C4-2B (cell line): ENCODE data around the gene VPS72.
A peak's percentile ranks its signal among the peaks of the same experiment; 100 is the strongest.

Experiments
- H3K27ac ChIP-seq: fragments of 450-650 bp; 2 replicates; pipeline ENCODE4 v1.5.1; 2017
- ZFX ChIP-seq: fragments of 450-650 bp; IDR thresholded peaks from 2 replicates; pipeline ENCODE4 v1.6.1; 2017
- TF ChIP-seq, protein P1 (sequence below): fragments of 450-650 bp; conservative IDR thresholded peaks from 2 replicates; pipeline ENCODE4 v1.5.1; 2017; ENCODE audit warnings: mild to moderate bottlenecking

Gene VPS72

DNA sequence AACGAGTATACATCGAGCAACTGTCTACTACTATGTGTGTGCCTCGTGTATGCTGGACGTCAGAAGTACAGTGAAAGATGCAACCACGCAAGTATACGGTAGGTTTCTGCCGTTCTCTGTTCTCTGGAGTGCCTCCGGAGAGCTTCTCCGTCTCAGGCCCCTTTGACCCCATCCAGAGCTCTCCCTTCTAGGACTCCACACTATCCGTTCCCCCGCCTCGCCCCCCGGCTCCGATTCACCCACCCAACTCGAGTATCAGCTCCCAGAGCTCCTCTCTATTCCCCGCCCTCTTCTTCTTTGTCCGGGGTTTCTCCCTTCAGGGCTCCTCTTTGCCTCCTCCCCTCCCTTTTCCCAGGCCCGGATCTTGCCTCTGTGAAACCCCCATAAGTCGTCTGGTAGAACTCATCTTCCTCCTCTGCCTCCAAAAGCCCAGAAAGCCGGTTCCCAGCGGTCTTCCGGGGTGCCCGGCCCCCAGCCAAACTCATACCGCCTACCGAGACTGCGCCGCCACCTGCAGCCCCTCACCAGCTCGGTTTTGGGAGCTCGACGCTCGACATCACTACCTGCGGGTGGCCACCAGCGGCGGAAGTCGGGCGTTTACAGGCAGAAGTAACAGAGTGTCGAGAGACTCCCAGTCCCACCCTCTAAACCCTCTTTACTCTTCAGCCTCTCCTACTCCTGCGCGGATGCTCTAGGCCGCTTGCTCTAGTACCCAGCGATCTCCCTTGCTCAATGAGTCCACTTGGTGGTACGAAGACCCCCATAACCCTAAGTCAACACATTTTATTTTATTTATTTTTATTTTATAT is at the start of gene VPS72:
TSS of gene VPS72 (minus strand) at position 561 of the 809 bp plus-strand sequence. CDS start at position 485, 76 bp downstream.
- H3K27ac ChIP-seq = peak within 1 kb of the TSS; percentile 76
- TF ChIP-seq ZFX = peak; percentile 29; the same call in 1 of the 2 replicates
- TF ChIP-seq, protein P1, sequence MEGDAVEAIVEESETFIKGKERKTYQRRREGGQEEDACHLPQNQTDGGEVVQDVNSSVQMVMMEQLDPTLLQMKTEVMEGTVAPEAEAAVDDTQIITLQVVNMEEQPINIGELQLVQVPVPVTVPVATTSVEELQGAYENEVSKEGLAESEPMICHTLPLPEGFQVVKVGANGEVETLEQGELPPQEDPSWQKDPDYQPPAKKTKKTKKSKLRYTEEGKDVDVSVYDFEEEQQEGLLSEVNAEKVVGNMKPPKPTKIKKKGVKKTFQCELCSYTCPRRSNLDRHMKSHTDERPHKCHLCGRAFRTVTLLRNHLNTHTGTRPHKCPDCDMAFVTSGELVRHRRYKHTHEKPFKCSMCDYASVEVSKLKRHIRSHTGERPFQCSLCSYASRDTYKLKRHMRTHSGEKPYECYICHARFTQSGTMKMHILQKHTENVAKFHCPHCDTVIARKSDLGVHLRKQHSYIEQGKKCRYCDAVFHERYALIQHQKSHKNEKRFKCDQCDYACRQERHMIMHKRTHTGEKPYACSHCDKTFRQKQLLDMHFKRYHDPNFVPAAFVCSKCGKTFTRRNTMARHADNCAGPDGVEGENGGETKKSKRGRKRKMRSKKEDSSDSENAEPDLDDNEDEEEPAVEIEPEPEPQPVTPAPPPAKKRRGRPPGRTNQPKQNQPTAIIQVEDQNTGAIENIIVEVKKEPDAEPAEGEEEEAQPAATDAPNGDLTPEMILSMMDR = no peak

DNA sequence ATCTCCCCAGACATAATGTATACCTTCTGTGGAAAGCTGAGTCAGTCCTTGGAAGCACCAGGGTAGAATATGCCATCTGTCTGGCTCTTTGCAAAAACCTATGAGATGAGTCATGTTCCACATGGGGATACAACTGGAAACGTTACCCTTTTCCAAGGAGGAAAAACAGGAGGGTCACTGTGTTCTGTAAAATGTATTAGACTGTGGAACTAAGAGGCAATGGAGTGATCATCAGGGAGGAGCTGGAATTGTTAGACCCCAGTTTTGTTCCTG is 48.4 kb upstream of the VPS72 start:
- no peak for TF ChIP-seq ZFX
- TF ChIP-seq, protein P1 = no peak
- H3K27ac ChIP-seq = no peak overlapping the region

DNA sequence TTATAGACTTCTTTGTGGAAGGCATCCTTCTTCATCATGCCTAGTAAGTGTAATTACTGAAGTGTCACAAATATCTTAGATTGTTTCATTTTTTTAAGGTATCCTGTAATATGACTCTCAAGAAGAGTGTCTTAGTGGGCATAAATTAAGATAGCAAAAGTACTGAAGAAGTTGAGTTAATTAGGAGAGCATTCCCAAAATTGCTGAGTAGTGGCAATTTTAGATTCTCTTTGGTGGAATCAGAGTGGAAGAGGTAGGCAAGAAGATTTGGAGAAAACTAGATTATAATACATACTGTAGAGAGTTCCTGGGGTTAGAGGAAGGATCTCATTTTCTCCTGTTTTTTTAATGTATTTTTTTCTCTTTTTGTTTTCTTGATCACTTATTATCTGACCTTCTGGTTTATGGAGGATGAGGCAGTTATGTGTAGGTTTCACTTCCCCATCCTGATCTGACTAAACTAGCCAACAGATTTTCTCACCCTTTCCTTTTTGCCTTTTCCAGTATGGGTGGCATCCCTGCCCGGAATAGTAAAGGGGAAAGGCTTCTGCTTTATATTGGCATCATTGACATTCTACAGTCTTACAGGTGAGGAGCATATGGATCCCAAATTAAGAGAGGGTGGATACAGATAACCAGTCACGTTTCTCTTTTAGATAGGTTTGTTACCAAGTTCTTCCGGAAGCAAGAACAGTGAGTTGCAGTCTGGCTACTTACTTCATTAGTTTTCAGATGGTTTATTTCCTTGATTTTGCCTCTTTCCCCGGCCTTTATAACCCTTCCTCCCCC is 47.9 kb upstream of the VPS72 start:
- TF ChIP-seq, protein P1 = no peak
- no peak for TF ChIP-seq ZFX
- no peak overlapping the region for H3K27ac ChIP-seq

GRCh38 chr1:151235235-151235634 is 45.2 kb upstream of the VPS72 start:
- no peak for TF ChIP-seq ZFX
- TF ChIP-seq, protein P1 = no peak
- no peak overlapping the region for H3K27ac ChIP-seq

DNA sequence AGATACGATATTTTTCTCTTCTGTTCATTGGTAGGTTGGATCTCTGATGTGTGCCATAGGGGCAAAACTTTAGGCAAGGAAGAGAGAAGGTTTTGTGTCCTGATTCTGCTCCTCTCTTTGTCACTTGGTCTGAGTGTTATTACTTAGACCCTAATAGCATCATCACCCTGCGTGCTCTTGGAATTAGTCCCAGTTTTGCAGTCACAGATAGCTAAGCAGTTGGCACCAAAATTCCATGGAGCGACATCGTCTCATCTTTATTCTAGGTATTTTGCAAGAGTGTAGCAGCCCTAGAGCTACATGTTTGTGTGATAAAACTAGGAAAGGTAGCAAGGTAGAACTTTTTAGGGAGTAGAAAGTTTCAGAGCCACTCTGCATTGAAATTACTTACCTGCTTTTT is 32.1 kb upstream of the VPS72 start:
- TF ChIP-seq, protein P1 = no peak
- no peak overlapping the region for H3K27ac ChIP-seq

- TF ChIP-seq, protein P1 = no peak
- TF ChIP-seq ZFX = no peak
- H3K27ac ChIP-seq = no peak overlapping the region
These were observed 31.6 kb upstream of the VPS72 start for GRCh38 chr1:151221616-151222015.

DNA sequence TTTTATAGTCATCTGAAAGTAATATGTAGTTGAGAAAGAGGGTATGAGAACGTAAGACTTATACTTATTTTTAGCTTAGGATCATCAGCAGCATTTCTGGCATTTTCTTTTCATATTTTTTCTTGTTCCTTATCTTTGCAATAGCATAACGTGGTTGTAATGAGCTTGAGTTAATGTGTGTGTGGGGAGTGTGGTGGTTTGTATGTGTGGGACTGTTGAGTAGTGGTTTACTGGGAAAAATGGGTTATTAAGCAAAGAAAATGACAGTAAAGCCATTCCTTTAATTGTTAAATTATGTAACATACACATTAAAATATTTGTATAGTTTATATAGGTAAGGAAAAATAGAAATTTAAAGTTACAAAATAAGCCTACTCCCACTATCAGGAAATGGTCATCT is 23.6 kb upstream of the VPS72 start:
- no peak for TF ChIP-seq ZFX
- TF ChIP-seq, protein P1 = no peak
- no peak overlapping the region for H3K27ac ChIP-seq
